SK-N-SH (cell line): ENCODE measurements around the gene MAP1LC3A.

Source experiments
- CTCF ChIP-seq: fragments of 200-600 bp; sonication (generic); IDR thresholded peaks from 2 replicates; pipeline ENCODE4 v1.6.1; 2017; ENCODE audit warnings: antibody characterized with exemption, mild to moderate bottlenecking, moderate library complexity
- MXI1 ChIP-seq: IDR thresholded peaks from 2 replicates; pipeline ENCODE4 v1.6.1; 2012; ENCODE audit warnings: mild to moderate bottlenecking, low read depth, low read length, improper control_type of control experiment

DNA sequence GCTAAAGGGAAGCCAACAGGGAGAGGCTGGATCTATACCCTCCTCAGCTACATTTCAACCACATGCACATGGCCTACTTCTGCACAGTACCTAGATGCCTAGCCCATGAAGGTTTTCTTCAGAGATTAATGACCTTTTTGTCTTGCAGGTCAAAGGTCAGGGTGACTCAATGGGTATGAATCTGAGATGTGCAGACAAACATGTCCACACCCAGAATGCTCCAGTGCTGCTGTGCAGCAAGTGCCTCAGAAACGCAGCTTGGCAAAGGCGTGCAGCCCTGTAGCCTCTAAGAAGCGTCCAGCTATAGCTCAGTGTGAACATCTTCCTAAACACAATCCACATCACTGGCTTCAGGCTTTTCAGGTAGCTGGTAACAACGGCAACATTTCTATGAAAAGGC lies 24.4 kb downstream of the MAP1LC3A start:
- TF ChIP-seq MXI1 = no peak
- TF ChIP-seq CTCF = no peak
